ENCODE data around the gene CERS6.

Gene CERS6

GRCh38 chr2:168602846-168603401 lies 146.9 kb downstream of the CERS6 start:
- DNase-seq (ENCODE audit: low spot score) = no peak

GRCh38 chr2:168603439-168603961 lies 147.4 kb downstream of the CERS6 start:
- no peak for DNase-seq (ENCODE audit: low spot score)

- no peak for DNase-seq (ENCODE audit: low spot score)
These were observed 148.2 kb downstream of the CERS6 start for GRCh38 chr2:168604252-168604651.

DNA sequence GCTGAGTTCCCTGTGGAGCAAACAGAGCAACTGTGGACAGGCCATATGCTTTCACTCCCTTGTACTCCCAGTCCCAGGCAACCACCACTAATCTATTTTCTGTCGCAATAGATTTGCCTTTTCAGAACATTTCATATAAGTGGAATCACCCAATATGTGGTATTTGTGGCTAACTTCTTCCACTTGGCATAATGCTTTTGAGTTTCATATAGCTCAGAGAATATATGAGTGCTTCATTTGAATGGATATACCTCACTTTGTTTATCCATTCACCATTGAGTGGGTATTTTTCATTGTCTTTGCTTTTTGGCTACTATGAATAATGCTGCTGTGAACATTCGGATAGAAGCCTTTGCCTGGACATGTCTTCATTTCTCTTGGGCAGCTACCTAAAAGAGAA lies 151.9 kb downstream of the CERS6 start:
- DNase-seq (ENCODE audit: low spot score) = no peak

- DNase-seq (ENCODE audit: low spot score) = no peak
These were observed 152.7 kb downstream of the CERS6 start for GRCh38 chr2:168608796-168609195.

- DNase-seq (ENCODE audit: low spot score) = no peak
These were observed 155.0 kb downstream of the CERS6 start for GRCh38 chr2:168611091-168611490.

DNA sequence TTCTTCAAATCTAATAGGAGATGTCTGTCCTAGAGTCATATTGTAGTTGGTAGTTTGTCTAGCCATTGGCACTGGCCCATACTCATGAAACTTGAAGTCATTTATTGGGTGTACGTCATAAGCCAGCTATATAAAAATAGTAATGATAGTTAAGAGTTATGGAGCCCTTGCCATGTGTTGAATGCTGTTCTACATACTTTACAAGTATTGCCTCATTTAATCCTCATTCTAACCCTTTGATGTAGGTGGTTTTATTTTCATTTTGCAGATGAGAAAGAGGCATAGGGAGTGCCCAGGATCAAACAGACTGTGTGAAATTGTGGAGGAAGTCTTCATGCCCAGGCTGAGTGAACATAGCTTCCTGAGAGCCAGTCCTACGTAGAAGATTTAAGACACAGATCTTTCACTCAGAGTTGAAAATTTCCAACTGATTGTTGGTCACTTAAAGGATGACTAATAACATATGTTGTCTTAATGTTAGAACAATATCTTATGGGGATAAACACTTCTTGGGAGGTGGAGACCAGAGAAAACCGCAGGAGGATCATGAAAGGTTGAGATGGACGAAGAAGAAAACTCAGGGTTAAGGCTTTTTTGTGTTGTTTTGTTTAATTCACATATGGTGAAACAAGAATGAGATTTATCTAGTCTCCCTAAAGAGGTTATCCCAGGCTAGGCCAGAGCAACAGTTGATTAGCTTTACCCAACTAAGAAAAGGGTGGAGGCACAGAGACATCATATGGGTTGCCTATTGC lies 156.0 kb downstream of the CERS6 start:
- no peak for DNase-seq (ENCODE audit: low spot score)

DNA sequence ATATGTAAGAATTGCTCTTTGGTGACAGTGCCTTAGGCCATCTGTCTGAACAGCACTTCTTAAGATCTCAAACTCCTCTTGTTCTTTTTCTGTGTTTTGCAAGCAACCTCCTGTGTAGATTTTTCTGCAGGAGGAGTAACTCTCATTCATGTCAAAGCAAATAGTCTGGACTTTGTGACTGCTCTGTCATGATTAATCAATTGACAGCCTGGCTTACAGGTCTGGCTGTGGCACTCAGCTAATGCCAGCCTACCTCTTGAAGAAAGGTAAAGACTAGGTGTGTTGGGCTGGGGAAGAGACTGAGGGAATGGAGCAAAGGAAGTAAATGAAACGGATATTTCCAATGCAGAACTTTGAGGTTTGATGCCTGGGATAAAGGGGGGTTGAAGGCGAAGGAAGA lies 156.6 kb downstream of the CERS6 start:
- no peak for DNase-seq (ENCODE audit: low spot score)

DNA sequence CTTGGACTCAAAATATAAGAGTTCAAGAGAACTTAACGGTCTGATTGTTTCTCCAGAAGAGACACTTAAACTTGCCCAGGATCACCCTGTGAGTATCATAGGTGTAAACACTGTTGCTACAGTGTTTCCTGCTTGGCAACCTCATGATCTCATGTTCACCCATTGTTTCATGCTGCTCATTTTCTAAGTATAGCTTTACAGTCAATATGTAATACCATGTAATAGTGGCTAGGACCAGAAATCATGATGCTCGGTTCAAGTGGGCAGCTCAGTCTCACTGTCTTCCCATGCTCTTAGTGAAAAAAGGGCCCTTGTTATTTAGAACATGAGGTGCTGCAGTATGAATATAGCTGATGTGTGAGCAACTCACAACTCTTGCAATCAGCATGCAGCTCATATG lies 157.5 kb downstream of the CERS6 start:
- DNase-seq (ENCODE audit: low spot score) = no peak

DNA sequence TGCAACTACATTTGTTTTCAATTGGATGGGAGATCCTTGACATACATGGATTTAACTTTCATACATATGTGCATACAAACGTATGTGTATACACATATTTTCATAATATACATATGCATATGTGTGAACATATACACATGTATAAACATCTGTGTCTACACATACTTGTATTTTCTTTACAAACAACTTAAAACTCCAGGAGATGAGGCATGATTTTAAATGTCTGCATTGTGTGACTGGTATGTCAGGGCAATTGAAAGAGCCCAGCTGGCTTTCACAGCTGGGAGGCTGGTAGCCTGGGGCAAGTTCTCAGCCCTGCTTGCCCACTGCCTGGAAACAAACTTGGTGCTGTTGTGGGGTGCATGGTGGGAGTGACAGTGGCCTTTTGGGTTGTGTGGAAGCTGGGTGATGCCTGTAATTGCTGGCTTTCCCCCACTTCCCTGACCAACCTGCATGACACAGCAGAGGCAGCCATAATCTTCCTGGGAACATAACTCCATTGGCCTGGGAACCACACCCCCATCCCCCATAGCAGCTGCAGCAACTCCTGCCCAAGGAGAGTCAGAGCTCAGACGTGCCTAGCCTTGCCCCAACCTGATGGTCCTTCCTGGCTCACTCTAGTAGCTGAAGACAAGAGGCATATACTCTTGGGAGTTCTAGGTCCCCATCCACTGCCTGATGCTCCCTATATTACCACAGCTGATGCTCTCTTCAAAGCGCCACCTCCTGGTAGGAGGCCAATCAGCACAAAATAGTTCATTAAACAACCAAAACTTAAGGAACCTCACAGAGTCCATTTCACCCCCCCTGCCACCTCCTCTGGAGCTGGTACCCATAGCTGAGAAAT lies 158.3 kb downstream of the CERS6 start:
- DNase-seq (ENCODE audit: low spot score) = no peak

- no peak for DNase-seq (ENCODE audit: low spot score)
These were observed 164.5 kb downstream of the CERS6 start for GRCh38 chr2:168620554-168620953.

DNA sequence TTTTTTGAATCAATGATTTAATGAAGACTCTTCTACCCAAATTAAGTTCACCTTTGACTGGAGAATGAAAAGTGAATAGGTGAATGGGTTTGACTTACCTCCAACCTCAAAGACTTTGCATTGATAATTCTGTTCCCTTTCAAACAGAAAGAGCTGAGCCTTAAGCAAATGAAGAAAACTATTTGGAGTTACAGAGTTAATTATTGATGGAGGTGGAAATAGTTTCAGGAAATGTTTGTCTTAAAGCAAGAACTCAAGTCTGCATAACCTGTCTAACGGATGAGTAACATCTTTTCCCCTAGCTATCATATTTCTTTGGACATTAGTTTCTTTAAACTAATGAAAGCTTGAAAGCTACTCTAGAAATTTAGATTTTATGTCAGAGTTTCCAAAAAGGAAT lies 166.5 kb downstream of the CERS6 start:
- DNase-seq (ENCODE audit: low spot score) = no peak

GRCh38 chr2:168624028-168624427 lies 168.0 kb downstream of the CERS6 start:
- DNase-seq (ENCODE audit: low spot score) = no peak

DNA sequence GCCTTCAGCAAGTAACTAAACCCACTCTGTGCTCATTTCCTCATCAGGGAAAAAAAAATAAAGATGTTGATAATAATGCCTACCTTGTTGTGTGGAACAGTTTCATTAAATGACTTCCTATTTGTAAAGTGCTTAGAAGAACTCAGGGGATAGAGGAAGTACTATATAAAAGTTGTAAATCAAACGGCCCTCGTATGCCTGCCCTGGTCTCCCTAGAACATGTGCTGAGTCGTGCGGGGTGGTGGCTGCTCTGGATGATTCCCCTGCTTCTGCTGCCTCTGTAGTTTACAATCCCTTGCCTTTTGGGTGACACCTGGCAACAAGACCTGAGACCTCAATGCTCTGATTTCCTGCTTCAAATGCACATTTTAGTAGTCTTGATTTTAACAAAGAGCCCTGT lies 170.0 kb downstream of the CERS6 start:
- DNase-seq (ENCODE audit: low spot score) = no peak

DNA sequence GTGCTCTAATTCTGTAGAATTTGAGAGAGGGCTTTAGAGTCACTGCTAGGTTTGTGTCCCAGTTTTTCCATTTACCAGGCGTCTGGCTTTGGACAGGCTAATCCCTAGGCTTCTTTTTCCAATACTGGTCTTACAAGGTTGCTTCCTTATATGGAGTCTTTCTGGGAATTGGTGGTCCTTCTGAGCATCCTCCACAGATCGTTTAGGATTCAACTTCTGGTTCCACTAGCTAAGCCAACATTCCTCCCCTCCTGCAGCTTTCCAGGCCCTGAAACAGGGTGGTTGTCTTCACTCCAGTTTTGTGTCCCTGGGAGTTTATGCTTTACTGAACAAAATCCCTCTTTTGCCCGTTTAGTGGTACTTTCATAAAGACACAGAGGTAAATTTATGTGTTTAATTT lies 170.6 kb downstream of the CERS6 start:
- no peak for DNase-seq (ENCODE audit: low spot score)

GRCh38 chr2:168632709-168633121 lies 176.6 kb downstream of the CERS6 start:
- DNase-seq (ENCODE audit: low spot score) = no peak

DNA sequence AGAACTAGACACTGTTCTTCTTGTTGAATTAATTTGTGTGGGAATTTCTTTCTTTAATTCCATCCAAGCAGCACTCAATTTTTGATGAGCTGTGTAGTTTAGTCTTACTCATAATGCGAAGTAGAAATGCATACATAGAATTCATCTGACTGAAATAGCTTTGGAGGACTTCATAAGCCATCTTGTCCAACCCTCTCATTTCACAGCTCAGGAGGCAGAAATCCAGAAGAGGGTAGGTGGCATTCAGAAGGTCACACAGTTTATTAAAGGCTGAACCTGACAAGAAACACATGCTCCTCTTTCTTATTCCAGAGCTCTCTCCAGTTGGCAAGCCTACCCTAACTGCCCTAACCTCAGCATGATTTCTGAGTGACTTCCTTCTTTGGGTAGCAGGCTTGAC lies 177.1 kb downstream of the CERS6 start:
- no peak for DNase-seq (ENCODE audit: low spot score)

GRCh38 chr2:168633895-168634294 lies 177.8 kb downstream of the CERS6 start:
- no peak for DNase-seq (ENCODE audit: low spot score)

DNA sequence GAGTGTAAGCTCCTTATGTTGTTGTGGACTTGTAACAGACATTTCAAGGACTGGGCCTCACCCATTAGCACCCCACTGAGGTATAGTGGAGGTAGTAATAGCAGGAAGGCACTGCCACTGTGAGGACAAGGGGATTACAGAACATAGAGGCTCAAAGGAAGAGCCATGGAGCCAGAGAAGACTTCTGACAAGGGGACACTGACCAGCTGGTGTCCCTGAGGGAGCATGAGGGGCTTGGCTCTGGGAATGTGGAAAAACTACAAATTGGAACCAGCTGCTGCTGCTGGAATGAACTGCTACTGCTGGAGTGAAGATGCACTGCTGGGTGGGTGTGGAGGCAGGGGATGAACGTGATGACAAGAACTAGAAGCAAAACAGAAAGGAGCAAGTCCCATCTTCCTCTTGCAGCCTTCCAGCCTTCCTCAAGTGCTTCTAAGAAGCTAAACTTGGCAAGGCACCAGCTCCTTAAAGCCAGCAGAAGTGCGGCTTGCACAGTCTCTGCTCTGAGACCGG lies 179.0 kb downstream of the CERS6 start:
- DNase-seq (ENCODE audit: low spot score) = peak; percentile 75

- no peak for DNase-seq (ENCODE audit: low spot score)
These were observed 182.9 kb downstream of the CERS6 start for GRCh38 chr2:168639018-168639417.

GRCh38 chr2:168639441-168639898 lies 183.4 kb downstream of the CERS6 start:
- DNase-seq (ENCODE audit: low spot score) = no peak

- no peak for DNase-seq (ENCODE audit: low spot score)
These were observed 184.0 kb downstream of the CERS6 start for GRCh38 chr2:168640039-168640438.

DNA sequence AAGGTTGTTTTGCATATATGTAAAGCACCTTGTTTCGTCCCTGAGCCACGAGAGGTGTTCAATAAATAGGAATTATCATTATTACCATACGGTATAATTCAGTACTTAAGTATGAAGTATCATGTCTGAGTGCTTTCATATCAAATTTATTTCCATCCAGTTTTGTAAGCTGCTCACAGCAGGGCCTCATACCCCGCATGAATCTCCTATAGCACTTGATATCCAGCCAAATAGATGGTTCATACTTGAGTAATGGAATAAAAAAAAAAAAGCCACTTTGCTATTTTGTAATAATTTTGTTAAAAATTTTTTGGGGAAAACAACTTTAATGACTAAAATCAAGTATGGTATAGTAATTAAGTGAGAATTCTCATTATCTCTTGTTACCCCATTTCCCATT lies 185.6 kb downstream of the CERS6 start:
- DNase-seq (ENCODE audit: low spot score) = no peak
